DLD1 (cell line): Measurements from ENCODE around the gene STK10.

Source experiments
- in situ Hi-C: cut with HindIII; loops from 2 replicates; pipeline ENCODE4 v1.10.0; 2017; ENCODE audit warnings: low sequenced_read_pairs

The STK10 gene

GRCh38 chr5:172144931-172145869 lies 42.8 kb downstream of the STK10 start:
- in situ Hi-C loops = no loop called here

- in situ Hi-C loops = no loop called here
These were observed 43.7 kb downstream of the STK10 start for GRCh38 chr5:172144291-172144815.

GRCh38 chr5:172143875-172144274 lies 44.1 kb downstream of the STK10 start:
- in situ Hi-C loops = no loop called here

- in situ Hi-C loops = no loop called here
These were observed 45.3 kb downstream of the STK10 start for GRCh38 chr5:172142709-172143215.

GRCh38 chr5:172141949-172142319 lies 46.1 kb downstream of the STK10 start:
- in situ Hi-C loops = no loop called here

- in situ Hi-C loops = no loop called here
These were observed 47.2 kb downstream of the STK10 start for GRCh38 chr5:172140866-172141265.

- in situ Hi-C loops = no loop called here
These were observed 47.9 kb downstream of the STK10 start for GRCh38 chr5:172140120-172140519.

- in situ Hi-C loops = no loop called here
These were observed 51.0 kb downstream of the STK10 start for GRCh38 chr5:172137046-172137445.

- in situ Hi-C loops = no loop called here
These were observed 54.5 kb downstream of the STK10 start for GRCh38 chr5:172133359-172134029.

GRCh38 chr5:172131690-172132089 lies 56.3 kb downstream of the STK10 start:
- in situ Hi-C loops = no loop called here

GRCh38 chr5:172129256-172129910 lies 58.6 kb downstream of the STK10 start:
- in situ Hi-C loops = no loop called here

GRCh38 chr5:172127581-172127980 lies 60.4 kb downstream of the STK10 start:
- in situ Hi-C loops = no loop called here

- in situ Hi-C loops = no loop called here
These were observed 64.7 kb downstream of the STK10 start for GRCh38 chr5:172123269-172123692.

GRCh38 chr5:172119921-172120688 lies 67.9 kb downstream of the STK10 start:
- in situ Hi-C loops = loop anchor here (10.0 kb wide), 1 partner anchor 55 kb away; no protein-coding TSS in a partner anchor

- in situ Hi-C loops = loop anchor here (10.0 kb wide), 1 partner anchor 56 kb away; no protein-coding TSS in a partner anchor
These were observed 69.1 kb downstream of the STK10 start for GRCh38 chr5:172118891-172119290.

- in situ Hi-C loops = loop anchor here (10.0 kb wide), 1 partner anchor 57 kb away; no protein-coding TSS in a partner anchor
These were observed 69.9 kb downstream of the STK10 start for GRCh38 chr5:172117977-172118701.

GRCh38 chr5:172115541-172115982 lies 72.5 kb downstream of the STK10 start:
- in situ Hi-C loops = loop anchor here (10.0 kb wide), 1 partner anchor 59 kb away; no protein-coding TSS in a partner anchor

GRCh38 chr5:172114875-172115422 lies 73.1 kb downstream of the STK10 start:
- in situ Hi-C loops = loop anchor here (10.0 kb wide), 1 partner anchor 60 kb away; no protein-coding TSS in a partner anchor

- in situ Hi-C loops = loop anchor here (10.0 kb wide), 1 partner anchor 62 kb away; no protein-coding TSS in a partner anchor
These were observed 75.0 kb downstream of the STK10 start for GRCh38 chr5:172113036-172113435.
